Calu3 (cell line): ENCODE measurements around the gene KIRREL3. TPM values are rescaled to one million over a fixed set of nuclear protein-coding genes. Genes with fewer than 3 reads are reported as not detected.

ENCODE experiments used
- BruUV-seq: library from RNA; stranded (reverse); fragments of 400-500 nt; replicated peaks from 2 replicates; lab custom pipeline; 2021; lab: Mats Ljungman, UMichigan
- CTCF ChIA-PET: fragments of 300-600 bp; sonication (Branson Sonifier 250); formaldehyde crosslinking; loops from one replicate; lab custom pipeline; 2022; ENCODE audit warnings: antibody characterized with exemption; lab: Charles Lee
- DNase-seq: peaks from one replicate; pipeline ENCODE4 v3.0.0; 2022
- H3K27ac Mint-ChIP-seq: one replicate; pipeline ENCODE4 v1.8.0; 2022; ENCODE audit warnings: mixed read lengths; ENCODE audit not compliant: unreplicated experiment
- H3K27me3 Mint-ChIP-seq: one replicate; pipeline ENCODE4 v1.8.0; 2022; ENCODE audit warnings: mixed read lengths; ENCODE audit not compliant: unreplicated experiment
- H3K36me3 Mint-ChIP-seq: one replicate; pipeline ENCODE4 v1.8.0; 2022; ENCODE audit warnings: mild to moderate bottlenecking, moderate library complexity, mixed read lengths; ENCODE audit not compliant: insufficient read depth, unreplicated experiment
- H3K4me1 Mint-ChIP-seq: one replicate; pipeline ENCODE4 v1.8.0; 2022; ENCODE audit warnings: mild to moderate bottlenecking, low read depth, mixed read lengths; ENCODE audit not compliant: unreplicated experiment
- H3K4me3 Mint-ChIP-seq: one replicate; pipeline ENCODE4 v1.8.0; 2022; ENCODE audit warnings: mild to moderate bottlenecking, low read depth, moderate library complexity, mixed read lengths; ENCODE audit not compliant: unreplicated experiment
- H3K9me3 Mint-ChIP-seq: one replicate; pipeline ENCODE4 v1.8.0; 2022; ENCODE audit warnings: low read depth, mixed read lengths; ENCODE audit not compliant: unreplicated experiment
- intact Hi-C: fragments of 100-400 bp; cut with micrococcal nuclease; formaldehyde crosslinking; loops from one replicate; pipeline ENCODE4 v1.10.0; 2022; ENCODE audit not compliant: unreplicated experiment
- total RNA-seq: library from RNA; stranded (reverse); gene quantifications from 2 replicates; pipeline ENCODE4 v1.2.3, GENCODE V29; 2022
- TF ChIP-seq, protein P1 (sequence below): fragments of 200-600 bp; IDR thresholded peaks from one replicate; pipeline ENCODE4 v1.8.0; 2022; ENCODE audit warnings: antibody characterized with exemption; ENCODE audit not compliant: unreplicated experiment

The KIRREL3 gene
- total RNA-seq, 1 experiment from 2014 or later = 0.26 TPM

DNA sequence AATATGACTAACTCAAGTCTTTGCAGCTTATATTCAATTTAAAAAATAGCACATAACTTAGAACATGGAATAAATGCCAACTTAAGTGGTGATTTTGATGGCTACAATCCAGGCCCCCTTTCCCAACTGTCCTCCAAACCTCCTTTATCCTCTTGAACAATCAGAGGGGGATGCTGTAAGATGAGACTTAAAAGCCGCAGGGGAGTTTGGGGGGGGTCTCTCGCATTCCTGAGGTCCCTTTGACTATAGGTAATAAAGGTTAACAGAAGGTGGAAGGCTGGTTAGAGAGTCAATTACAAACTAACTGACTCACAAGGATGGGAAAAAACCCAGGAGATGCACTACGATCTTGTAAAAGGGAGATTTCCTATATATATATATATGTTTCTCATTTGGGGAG, 101.8 kb downstream of the KIRREL3 start:
- Mint-ChIP-seq H3K27ac (no peak overlapping the region), H3K4me3 (no peak overlapping the region), H3K4me1 (no peaks in the 10 kb centered on the region), H3K9me3 (peaks cover 10% of the 10 kb centered on the region), H3K27me3 (no peaks in the 10 kb centered on the region), H3K36me3 (no peaks in the 10 kb centered on the region)
- no TSS peak for BruUV-seq
- DNase-seq = no peak
- TF ChIP-seq, protein P1, sequence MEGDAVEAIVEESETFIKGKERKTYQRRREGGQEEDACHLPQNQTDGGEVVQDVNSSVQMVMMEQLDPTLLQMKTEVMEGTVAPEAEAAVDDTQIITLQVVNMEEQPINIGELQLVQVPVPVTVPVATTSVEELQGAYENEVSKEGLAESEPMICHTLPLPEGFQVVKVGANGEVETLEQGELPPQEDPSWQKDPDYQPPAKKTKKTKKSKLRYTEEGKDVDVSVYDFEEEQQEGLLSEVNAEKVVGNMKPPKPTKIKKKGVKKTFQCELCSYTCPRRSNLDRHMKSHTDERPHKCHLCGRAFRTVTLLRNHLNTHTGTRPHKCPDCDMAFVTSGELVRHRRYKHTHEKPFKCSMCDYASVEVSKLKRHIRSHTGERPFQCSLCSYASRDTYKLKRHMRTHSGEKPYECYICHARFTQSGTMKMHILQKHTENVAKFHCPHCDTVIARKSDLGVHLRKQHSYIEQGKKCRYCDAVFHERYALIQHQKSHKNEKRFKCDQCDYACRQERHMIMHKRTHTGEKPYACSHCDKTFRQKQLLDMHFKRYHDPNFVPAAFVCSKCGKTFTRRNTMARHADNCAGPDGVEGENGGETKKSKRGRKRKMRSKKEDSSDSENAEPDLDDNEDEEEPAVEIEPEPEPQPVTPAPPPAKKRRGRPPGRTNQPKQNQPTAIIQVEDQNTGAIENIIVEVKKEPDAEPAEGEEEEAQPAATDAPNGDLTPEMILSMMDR = no peak
- CTCF ChIA-PET = no interaction called here
- intact Hi-C loops = no loop called here

DNA sequence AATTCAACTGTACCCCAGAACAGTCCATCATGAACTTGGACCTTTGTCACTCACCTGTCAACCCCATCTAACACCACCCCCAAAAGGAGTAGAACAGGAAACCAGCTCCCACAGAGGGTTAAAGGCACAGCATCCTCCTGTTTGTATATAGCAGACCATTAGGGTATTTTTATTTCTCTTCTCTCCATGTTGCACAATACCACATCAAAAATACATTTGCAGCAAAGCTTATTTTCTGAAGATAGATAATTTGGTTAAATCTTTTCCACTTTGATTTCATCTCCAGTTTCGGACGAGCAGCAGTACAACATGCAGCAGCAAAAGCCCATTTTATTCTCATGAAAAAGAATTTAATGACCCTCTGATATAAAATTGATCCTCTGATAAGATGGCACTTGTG, 103.1 kb downstream of the KIRREL3 start:
- H3K27ac Mint-ChIP-seq = no peak overlapping the region
- intact Hi-C loops = no loop called here
- BruUV-seq = no TSS peak
- no peaks in the 10 kb centered on the region for H3K4me1 Mint-ChIP-seq
- no peak for DNase-seq
- no peak overlapping the region for H3K4me3 Mint-ChIP-seq
- CTCF ChIA-PET = no interaction called here
- H3K27me3 Mint-ChIP-seq = no peaks in the 10 kb centered on the region
- TF ChIP-seq, protein P1 = no peak
- no peaks in the 10 kb centered on the region for H3K36me3 Mint-ChIP-seq
- H3K9me3 Mint-ChIP-seq = peaks cover 10% of the 10 kb centered on the region

DNA sequence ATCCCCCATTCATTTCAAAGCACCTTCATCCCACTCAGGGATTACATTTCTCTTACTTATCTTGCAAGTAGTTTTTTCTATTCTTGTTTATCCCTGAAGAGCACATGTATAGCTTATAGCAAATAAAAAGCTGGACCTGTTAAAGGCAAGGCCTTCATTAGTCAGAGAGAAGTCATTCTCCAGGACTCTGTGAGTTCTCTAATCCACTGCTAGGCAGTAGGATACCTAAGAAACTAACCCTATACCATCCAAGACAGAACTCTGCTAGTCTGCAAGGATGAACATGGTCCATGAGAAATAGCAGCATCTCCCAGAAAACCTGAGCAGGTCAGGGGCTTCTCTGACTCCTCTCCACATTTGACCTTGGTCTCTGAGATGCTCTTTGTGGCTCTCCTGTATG, 104.5 kb downstream of the KIRREL3 start:
- TF ChIP-seq, protein P1 = no peak
- Mint-ChIP-seq H3K4me3 (no peak overlapping the region), H3K9me3 (peaks cover 10% of the 10 kb centered on the region), H3K4me1 (peaks cover 10% of the 10 kb centered on the region), H3K36me3 (no peaks in the 10 kb centered on the region), H3K27ac (no peak overlapping the region), H3K27me3 (no peaks in the 10 kb centered on the region)
- DNase-seq = no peak
- intact Hi-C loops = no loop called here
- no TSS peak for BruUV-seq
- CTCF ChIA-PET = interaction anchor here (0.6 kb wide), 1 partner anchor 34 kb away, joined by 3 read pairs; no protein-coding TSS in a partner anchor

DNA sequence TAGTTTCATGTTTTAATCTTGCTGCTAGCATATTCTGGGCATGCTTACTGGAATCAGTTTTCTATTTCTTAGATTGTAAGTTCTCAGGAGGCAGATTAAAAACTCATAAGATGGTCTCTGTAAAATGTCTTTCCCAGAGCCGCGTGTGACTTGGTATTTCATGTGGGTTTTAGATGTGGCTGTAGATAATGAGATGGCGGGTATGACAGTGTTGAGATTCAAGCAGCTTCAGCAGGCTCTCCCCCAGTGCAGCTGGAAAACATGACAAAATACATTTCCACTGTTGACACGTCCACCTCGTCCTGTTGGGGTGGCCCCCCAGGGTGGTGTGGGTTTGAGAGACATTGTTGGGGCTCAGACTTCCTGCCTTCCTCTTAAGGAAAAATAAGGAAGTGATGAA, 106.8 kb downstream of the KIRREL3 start:
- CTCF ChIA-PET = no interaction called here
- TF ChIP-seq, protein P1 = no peak
- BruUV-seq = no TSS peak
- Mint-ChIP-seq H3K4me3 (no peak overlapping the region), H3K27ac (no peak overlapping the region), H3K4me1 (peaks cover 10% of the 10 kb centered on the region), H3K9me3 (peaks cover 8% of the 10 kb centered on the region), H3K27me3 (no peaks in the 10 kb centered on the region), H3K36me3 (no peaks in the 10 kb centered on the region)
- no peak for DNase-seq
- intact Hi-C loops = no loop called here
